GM18498 (cell line): ENCODE results near the gene TLE6.
"Not testable (repeated sequence)": the region's sequence is repeated elsewhere in the genome, so short reads cannot be mapped to it uniquely, and the experiment has no call there.

Experiments
- ATAC-seq: cut with Tn5 transposase; IDR thresholded peaks from one replicate; pipeline ENCODE4 v1.9.1; 2021; ENCODE audit warnings: mild to moderate bottlenecking, moderate library complexity; ENCODE audit not compliant: unreplicated experiment

Gene TLE6

GRCh38 chr19:3027292-3027691, 49.9 kb downstream of the TLE6 start:
- no peak for ATAC-seq

DNA sequence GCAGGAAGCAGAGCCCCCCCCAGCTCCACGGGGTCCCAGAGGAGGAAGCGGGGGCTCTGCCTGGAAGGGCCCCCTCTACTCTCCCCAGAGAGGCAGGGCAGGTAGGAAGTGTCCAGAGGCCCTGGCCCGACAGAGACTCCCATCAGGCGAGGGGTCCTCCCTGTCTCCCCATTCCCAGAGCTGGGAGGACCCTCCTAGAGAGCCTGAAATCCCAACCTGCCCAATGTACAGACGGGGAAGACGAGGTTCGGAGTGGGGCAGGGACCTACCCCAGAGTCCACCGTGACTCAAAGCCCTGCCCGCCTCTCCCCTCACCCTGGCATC, 50.6 kb downstream of the TLE6 start:
- ATAC-seq: no peak

- ATAC-seq: no peak
These were observed 51.1 kb downstream of the TLE6 start for GRCh38 chr19:3028305-3029064.

- ATAC-seq: no peak
These were observed 51.9 kb downstream of the TLE6 start, which contains the start of gene TLE2 for GRCh38 chr19:3029065-3029923. Gene TLE2, minus strand, starts transcription at chr19:3029280. Its CDS starts 376 bp downstream, at chr19:3028904.

GRCh38 chr19:3031607-3031867, 54.2 kb downstream of the TLE6 start:
- no peak for ATAC-seq

DNA sequence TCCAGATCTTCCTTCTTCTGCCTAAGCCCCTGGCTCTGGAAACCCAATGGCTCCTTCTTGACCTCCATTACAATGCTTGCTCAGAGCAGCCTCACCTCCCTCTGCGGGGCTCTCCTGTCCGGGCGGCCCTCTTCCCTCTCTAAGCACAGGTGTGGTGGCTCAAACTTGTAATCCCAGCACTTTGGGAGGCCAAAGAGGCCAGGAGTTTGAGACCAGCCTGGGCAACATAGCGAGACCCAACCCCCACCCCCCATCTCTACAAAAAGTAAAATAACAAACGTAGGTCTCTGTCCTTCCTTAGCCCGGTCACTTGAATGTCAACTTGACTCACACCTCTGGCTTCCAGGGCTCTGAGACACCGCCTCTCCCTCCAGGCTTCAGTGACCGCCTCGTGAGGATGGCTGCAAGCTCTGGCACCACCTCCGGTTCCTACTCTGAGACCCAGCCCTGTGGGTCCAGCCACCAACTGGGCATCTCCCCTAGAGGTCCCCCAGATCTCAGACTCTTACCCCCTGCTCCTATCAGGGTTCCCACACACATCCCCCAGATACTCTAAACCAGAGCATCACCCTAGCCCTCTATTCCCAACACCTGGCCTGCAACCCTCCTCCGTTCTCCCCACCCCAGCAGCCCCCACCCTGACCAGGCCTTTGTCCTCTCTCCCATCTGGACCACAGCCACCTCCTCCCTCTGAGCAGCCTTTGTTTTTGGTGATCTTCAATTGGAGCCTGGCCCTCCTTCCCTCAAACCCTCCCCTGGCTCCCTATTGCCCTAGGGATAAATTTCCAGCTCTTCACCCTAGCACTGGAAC, 56.4 kb downstream of the TLE6 start:
- ATAC-seq: no peak

DNA sequence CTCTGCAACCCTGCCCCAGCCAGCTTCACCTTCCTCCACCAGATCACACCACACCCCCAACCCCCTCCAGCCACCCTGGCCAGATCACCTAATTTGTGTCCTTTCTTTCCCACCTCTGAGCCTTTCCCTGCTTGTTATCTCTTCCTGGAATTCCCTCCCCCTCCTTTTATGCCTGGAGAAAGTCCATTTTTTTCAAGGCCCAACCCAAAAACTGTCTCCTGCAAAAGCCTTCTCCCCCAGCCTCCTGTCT, 57.0 kb downstream of the TLE6 start:
- ATAC-seq: no peak

DNA sequence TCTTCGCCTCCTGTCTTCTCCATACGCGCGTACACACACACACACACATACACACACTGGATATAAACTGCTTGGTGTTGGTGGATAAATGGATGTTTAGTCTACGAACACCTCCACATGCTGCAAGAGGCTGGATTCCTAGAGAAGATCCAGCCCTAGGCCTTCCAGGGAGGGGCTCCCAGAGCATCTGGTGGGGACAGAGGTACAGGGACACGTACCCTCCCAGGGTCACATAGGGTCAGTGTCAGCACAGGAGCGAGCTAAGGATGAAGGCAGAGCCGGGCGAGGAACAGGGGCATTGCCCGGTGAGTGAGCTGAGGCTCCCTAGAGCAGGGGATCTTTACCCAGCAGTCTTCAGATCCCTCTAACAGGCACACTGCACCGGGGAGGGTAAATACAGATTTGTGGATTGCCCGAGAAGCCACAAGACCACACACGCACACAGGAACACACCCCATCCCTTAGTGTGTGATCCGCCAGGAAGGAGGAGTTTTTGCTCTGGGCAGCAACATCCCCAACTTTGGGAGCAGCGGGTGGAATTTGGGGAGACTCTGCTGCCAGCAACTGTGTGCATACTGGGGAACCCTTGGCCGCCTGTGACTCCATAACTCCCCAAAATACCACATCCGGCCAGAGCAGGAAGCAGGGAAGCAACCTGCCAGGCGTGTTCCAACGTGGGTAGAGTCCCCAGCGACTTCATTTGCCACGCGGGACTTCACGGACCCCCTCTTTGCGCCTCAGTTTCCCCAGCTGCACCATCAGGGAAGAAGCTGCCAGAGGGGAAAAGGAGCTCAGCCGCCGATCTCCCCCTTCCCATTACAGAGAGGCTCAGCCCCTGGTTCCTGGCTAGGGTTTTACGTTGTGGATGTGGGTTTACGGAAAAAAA, 57.5 kb downstream of the TLE6 start:
- no peak for ATAC-seq

DNA sequence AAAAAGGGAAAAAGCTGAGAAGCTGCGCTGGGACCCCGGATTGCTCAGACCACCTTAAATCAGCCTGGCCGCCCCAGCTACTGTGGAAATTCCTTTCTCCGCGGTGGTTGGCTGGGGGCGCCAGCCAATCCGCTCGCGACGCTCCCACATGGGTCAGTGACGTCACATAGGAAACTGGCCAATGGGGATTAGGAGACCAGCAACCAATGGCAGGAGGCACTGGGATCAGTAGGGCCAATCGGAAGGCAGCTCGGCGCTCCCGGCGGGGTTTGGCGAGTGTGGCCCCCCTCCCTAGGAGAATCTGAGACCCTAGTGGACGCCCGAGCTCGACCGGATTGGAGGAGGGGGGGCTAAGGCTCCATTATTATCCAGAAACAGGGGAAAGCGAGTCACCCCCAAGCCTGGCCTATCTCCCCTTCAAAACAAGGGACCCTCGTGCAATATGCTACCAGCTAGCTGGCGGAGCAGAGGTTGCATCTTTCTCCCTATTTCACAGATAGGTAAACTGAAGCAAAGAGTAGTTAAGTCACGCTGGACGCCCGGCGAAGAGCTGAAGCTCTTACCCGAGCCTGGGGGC, 58.3 kb downstream of the TLE6 start:
- peak; percentile 85 for ATAC-seq

DNA sequence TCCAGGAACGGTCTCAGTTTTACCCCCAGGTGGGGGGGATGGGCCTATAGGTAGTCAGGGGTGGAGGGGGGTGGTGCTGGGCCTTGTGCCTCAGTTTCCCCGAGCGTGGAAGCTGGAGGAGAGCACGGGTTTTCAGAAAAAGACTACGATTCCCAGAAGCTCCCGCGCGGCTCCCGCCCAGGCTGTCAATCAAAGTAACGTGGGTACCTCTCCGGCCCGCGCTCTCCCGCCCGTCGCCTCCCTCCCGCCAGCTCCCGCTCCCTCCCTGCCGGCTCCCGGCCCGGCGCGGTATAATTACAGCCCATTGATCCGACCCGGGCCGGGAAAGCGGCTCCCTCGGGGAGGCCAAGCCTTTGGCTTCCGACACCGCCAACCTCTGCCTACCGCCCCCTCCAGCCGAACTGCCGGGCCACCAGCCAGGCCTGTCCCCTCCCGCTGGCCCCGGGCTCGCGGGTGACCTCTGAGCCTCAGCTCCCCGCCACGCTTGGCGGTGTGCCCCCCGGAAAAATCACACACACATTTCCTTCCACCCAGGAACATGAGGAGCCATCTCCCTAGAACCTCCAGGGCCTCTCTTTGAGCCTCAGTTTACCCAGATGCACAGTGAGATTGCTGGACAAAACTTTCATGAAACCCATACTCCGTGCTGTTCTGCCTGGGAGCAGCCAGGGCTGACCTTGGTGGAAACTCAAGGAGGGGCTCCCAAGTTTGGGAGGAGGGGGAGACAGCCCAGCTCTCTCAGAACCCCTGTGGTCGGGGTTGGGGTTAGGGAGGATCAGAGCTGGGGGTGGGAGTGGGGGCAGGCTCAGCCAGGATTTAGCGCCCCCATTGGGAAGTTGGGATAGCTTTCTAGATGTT, 59.0 kb downstream of the TLE6 start:
- ATAC-seq: peak; percentile 42

GRCh38 chr19:3036977-3037544, 59.7 kb downstream of the TLE6 start:
- not testable (repeated sequence) for ATAC-seq

DNA sequence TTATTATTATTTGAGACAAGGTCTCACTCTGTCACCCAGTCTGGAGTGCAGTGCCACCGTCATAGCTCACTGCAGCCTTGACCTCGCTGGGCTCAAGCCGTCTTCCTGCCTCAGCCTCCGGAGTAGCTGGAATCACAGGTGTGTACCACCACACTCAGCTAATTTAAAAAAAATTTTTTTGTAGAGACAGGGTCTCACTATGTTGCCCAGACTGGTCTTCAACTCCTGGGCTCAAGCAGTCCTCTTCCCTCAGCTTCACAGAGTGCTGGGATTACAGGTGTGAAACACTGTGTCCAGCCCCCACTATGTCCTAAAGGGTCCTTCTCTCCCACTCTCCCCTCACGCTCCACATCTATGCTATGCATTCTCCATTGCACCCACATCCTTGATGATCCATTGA, 60.9 kb downstream of the TLE6 start:
- ATAC-seq: no peak

- no peak for ATAC-seq
These were observed 61.8 kb downstream of the TLE6 start for GRCh38 chr19:3039125-3039524.

GRCh38 chr19:3039641-3040077, 62.3 kb downstream of the TLE6 start:
- ATAC-seq: no peak

- no peak for ATAC-seq
These were observed 64.0 kb downstream of the TLE6 start for GRCh38 chr19:3041327-3041726.

- ATAC-seq: no peak
These were observed 64.6 kb downstream of the TLE6 start for GRCh38 chr19:3041761-3042620.

- no peak for ATAC-seq
These were observed 65.4 kb downstream of the TLE6 start for GRCh38 chr19:3042621-3043267.
